SIG-M5 (cell line): Measurements from ENCODE around the gene PAX5.

Experiments used
- DNase-seq: peaks from one replicate; lab custom pipeline; 2025; lab: John Stamatoyannopoulos, UW

The PAX5 gene

DNA sequence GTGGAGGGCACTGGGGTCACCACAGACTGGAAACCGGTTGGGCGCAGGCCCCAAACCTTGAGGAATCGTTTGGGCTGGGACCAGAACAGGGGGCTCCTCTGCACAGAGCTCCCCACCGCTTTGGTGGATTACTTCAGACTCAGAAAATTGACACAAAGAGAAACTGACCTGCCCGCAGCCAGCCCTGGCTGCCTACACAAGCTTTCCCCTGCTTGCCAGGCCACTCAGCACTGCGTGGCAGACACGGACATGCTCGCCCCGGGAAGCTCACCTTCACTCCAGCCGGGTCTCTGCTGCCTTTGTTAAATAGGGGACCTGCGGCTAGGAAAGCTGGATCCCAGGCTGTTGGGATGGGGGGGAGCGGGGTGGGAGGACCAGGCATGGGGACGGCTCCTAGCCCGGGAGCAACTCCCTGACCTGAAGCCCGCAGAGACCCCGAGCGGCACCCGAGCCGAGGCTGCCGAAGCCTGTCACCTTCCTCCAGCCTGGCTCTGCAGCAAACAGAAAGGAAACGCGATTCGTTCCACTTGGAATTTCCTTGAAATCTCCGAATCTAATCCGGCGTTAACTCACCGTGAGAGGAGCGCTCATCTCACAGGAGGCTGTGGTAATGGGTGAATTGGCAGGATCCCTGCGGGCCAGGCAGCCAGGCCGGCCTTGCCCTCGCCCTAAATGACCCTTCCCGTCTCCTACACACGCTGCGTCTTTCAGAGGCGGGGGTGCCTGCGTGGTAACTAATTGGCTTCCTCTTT is 8.8 kb downstream of the PAX5 start:
- no peak for DNase-seq

GRCh38 chr9:37017546-37017945 is 16.5 kb downstream of the PAX5 start:
- DNase-seq = no peak

- DNase-seq = no peak
Observed at GRCh38 chr9:37011530-37011929, 22.5 kb downstream of the PAX5 start.

- no peak for DNase-seq
Observed at GRCh38 chr9:37010976-37011375, 23.1 kb downstream of the PAX5 start.

GRCh38 chr9:37010180-37010579 is 23.9 kb downstream of the PAX5 start:
- no peak for DNase-seq

GRCh38 chr9:37007295-37007694 is 26.8 kb downstream of the PAX5 start:
- DNase-seq = no peak

- no peak for DNase-seq
Observed at GRCh38 chr9:37005517-37006140, 28.4 kb downstream of the PAX5 start.

GRCh38 chr9:37004424-37004935 is 29.6 kb downstream of the PAX5 start:
- no peak for DNase-seq

GRCh38 chr9:37002413-37003217 is 31.5 kb downstream of the PAX5 start:
- DNase-seq = no peak

DNA sequence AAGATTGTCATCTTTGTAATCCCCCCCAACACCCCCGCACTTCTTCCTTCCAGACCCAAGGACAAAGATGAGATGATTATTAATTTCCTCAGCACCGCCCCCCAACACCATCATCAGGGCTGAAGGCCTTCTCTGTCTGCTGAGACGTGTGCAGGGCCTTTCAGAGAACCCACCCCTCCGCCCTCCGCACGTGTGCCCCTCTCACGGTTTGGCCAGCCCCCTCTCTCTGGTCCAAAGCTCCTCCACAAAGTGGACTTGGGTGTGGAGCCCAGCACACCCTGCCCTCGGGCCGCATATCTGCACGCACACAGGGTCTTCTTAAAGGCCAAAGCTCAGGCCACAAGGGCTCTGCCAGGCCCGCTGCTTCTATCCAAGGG is 32.0 kb downstream of the PAX5 start:
- DNase-seq = no peak

DNA sequence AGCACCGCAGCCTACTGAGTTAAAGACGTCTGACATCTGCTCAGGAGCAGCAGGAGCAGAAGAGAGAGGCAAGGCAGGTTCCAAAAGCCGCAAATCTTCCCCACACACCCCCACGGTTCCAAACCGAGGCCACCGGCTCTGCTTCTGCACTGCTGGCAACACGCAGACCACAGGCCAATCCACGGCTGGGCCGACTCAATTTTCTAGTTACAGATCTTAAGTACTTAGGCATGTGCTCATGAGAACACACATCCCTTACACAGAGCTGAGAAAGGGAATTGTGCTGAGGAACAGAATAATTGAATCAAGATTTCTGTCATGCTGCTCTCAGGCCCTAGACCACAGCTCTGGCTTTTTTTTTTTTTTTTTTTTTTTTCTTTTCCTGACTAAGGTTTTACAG is 32.6 kb downstream of the PAX5 start:
- DNase-seq = no peak

- no peak for DNase-seq
Observed at GRCh38 chr9:36999728-37000333, 34.2 kb downstream of the PAX5 start.

DNA sequence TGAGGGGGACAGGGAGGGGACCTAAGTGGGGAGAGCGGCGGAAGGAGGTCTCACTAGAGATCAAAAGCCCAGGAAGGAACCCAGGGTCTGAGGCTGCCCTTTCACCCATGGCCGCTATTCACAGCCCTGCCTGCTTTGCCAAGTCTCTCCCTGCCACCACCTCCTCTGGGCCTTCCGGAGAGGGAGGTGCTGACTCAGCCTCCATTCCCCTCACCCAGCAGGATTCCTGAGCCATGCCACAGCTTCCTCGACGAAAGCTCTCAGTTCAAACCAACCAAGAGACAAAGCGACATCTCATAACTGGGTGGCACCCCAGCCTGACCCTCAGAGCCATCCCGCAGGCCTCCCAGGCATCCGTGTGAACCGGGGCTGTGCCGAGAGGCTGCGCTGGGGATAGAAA is 36.7 kb downstream of the PAX5 start:
- no peak for DNase-seq

GRCh38 chr9:36996706-36997086 is 37.4 kb downstream of the PAX5 start:
- no peak for DNase-seq

- peak; percentile 15 for DNase-seq
Observed at GRCh38 chr9:36995927-36996705, 38.0 kb downstream of the PAX5 start.

DNA sequence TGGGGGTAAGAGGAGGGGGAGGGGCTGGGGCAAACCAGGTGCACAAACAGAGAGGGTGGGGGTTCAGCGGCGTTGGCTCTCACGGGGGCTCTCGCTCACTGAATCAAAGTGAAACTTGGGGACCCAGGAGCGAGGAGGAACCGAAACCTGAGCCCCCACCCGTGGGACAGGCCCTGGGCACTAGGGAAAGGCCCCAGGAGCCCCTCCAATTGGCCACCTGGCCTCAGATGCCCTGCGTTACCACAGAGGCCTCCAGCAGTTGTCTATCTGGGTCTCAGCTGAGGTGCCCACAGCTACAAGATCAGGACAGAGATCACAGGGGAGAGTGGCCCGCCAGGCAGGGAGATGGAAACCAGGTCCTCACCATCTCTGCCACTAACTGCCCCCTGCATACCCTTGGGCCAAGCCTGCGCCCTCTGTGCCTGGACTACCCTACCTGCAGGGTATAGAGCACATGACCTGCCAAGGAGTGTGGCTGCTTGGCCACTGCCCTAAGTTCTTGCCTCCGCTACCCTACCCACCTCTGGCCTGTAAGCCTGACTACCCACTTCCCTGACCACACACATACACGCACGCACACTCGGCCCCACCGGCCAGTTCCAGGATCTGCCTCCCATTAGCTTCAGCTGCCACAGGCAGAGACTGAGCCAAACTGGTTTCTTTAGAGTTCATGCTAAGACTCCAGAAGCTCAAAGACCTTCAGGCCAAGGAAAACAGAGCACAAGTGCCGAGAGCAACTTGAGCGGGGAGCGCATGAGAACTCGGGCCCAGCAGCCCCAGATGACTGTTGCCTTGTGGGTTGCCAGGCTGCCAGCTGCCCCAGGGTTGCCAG is 39.9 kb downstream of the PAX5 start:
- DNase-seq = no peak

- no peak for DNase-seq
Observed at GRCh38 chr9:36992501-36993316, 41.4 kb downstream of the PAX5 start.

DNA sequence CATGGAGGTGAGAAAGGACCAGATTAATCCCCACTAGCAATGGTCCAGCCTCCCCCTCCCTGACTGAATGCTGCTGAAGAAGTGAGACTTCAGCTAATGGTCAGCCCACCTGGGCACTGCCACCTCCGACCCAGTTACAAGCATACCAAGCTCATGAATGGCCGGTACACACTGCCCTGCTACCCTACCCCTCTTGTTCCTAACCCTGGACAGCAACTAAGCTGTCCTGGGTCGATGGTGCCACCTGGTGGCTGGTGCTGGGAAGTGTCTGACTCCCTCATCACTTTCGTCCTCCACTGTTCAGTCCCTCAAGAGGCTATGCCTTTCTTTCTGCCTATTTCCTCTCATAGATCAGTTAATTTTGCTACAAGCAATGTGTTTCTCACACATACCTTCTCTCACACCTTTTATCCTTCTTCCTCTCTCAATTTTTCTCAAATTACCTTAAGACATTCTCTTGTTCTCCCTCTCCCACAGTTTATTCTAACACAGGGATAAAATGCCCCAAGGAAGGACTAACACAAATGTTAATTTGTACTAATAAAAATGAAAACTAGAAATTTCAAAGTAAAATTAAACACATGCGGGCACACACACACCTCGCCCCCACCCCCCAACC is 42.4 kb downstream of the PAX5 start:
- no peak for DNase-seq

DNA sequence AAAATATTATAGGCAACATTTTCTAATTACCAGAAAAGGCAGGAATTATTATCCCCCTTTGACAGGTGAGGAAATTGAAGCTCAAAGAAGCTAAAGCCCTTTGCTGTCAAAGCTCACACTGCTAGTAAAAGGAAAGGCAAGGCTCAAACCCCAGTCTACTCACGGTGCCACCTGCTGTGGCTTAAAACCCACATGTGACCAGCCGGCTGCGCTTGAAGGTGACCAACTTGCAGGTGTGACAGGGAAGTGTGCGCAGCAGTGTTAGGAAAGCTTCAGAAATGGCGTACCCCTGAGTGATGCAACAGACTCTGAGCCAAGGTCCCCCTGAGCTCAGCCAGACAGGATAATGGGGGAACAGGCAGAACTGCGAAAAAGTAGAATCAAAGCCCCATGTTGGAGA is 45.2 kb downstream of the PAX5 start:
- DNase-seq = no peak
